Astrocyte of the cerebellum (primary cell): Measurements from ENCODE around the gene SPEF2.

Source experiments
- DNase-seq: peaks from one replicate; pipeline ENCODE4 v3.0.0-alpha.2; 2011; ENCODE audit warnings: low read depth
- H3K4me3 ChIP-seq: 2 replicates; pipeline ENCODE4 v1.5.1; 2011; ENCODE audit warnings: mild to moderate bottlenecking, low read depth, low read length, moderate library complexity
- in situ Hi-C: cut with HindIII; loops from 2 replicates; pipeline ENCODE4 v1.10.0; 2017; ENCODE audit warnings: low sequenced_read_pairs
- TF ChIP-seq, protein P1 (sequence below): IDR thresholded peaks from 2 replicates; pipeline ENCODE4 v1.5.1; 2012; ENCODE audit warnings: low read length, low read depth, moderate library complexity, mild to moderate bottlenecking; ENCODE audit errors: missing control alignments

The SPEF2 gene, protein sequence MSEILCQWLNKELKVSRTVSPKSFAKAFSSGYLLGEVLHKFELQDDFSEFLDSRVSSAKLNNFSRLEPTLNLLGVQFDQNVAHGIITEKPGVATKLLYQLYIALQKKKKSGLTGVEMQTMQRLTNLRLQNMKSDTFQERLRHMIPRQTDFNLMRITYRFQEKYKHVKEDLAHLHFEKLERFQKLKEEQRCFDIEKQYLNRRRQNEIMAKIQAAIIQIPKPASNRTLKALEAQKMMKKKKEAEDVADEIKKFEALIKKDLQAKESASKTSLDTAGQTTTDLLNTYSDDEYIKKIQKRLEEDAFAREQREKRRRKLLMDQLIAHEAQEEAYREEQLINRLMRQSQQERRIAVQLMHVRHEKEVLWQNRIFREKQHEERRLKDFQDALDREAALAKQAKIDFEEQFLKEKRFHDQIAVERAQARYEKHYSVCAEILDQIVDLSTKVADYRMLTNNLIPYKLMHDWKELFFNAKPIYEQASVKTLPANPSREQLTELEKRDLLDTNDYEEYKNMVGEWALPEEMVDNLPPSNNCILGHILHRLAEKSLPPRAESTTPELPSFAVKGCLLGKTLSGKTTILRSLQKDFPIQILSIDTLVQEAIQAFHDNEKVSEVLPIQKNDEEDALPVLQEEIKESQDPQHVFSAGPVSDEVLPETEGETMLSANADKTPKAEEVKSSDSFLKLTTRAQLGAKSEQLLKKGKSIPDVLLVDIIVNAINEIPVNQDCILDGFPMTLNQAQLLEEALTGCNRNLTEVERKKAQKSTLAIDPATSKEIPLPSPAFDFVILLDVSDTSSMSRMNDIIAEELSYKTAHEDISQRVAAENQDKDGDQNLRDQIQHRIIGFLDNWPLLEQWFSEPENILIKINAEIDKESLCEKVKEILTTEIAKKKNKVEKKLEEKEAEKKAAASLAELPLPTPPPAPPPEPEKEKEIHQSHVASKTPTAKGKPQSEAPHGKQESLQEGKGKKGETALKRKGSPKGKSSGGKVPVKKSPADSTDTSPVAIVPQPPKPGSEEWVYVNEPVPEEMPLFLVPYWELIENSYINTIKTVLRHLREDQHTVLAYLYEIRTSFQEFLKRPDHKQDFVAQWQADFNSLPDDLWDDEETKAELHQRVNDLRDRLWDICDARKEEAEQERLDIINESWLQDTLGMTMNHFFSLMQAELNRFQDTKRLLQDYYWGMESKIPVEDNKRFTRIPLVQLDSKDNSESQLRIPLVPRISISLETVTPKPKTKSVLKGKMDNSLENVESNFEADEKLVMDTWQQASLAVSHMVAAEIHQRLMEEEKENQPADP (N-terminal part only)

DNA sequence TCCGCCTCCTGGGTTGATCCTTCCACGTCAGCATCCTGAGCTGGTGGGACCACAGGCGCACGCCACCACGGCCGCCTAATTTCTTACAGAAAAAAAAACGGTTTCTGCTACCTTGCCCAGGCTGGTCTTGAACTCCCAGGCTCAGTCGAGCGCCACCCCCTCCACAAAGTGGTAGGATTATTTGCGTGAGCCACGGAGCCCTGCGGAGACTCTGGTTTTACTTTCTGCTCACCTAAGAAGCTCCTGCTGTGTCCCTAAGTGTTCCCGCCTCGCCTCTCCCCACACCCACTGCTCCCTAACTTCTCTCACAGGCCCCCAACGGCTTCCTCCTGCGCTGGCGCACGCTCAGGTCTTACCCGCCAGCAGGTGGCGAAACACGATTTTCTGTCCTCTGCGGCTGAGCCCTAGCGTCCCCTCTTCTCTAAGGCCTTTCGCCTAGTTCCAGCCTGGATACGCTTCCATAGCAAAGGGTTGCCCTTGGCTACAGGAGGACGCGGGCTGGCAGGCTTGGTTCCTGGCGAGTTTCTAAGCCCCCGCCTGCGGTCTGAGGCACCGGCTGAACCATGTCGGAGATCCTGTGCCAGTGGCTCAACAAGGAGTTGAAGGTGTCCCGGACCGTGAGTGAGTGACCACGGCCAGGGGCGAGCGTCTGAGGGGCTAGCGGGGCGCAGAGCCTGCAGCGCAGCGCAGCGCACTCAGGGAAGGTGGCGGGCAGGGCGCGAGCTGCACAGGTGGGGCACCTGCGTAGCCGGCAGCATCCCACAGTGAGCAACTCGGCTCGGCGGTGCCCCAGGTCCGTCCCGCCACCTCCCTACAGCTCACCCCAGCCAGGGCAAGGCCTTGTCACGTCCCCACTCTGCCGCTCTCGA lies at the start of gene SPEF2:
SPEF2 (plus strand) TSS at position 429 of the 869 bp plus-strand sequence; CDS start at position 564, 135 bp downstream.
- DNase-seq: peak; percentile 72
- in situ Hi-C loops: no loop called here
- TF ChIP-seq, protein P1, sequence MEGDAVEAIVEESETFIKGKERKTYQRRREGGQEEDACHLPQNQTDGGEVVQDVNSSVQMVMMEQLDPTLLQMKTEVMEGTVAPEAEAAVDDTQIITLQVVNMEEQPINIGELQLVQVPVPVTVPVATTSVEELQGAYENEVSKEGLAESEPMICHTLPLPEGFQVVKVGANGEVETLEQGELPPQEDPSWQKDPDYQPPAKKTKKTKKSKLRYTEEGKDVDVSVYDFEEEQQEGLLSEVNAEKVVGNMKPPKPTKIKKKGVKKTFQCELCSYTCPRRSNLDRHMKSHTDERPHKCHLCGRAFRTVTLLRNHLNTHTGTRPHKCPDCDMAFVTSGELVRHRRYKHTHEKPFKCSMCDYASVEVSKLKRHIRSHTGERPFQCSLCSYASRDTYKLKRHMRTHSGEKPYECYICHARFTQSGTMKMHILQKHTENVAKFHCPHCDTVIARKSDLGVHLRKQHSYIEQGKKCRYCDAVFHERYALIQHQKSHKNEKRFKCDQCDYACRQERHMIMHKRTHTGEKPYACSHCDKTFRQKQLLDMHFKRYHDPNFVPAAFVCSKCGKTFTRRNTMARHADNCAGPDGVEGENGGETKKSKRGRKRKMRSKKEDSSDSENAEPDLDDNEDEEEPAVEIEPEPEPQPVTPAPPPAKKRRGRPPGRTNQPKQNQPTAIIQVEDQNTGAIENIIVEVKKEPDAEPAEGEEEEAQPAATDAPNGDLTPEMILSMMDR: peak; percentile 86
- peak within 1 kb of the TSS; percentile 77 for H3K4me3 ChIP-seq

DNA sequence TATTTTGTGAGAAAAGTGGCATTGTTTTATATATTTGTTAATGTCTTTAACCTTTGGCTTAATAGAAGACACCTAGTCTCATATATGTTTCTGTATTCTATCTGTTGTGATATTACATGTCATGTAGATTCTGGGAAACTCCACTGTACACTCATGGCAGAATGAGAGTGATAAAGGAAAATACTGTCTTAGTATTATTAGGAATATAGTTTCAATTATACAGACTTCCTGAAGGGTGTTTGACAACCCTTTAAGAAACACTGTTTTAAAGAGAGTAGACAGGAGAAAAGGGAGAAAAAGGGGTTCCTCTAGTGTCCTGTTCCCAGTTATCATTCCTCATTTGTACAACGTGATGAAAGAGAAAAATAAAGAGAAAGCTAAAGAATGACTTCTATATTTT lies 42.1 kb upstream of the SPEF2 start:
- no peak overlapping the region for H3K4me3 ChIP-seq
- no peak for DNase-seq
- TF ChIP-seq, protein P1: no peak
- in situ Hi-C loops: no loop called here

DNA sequence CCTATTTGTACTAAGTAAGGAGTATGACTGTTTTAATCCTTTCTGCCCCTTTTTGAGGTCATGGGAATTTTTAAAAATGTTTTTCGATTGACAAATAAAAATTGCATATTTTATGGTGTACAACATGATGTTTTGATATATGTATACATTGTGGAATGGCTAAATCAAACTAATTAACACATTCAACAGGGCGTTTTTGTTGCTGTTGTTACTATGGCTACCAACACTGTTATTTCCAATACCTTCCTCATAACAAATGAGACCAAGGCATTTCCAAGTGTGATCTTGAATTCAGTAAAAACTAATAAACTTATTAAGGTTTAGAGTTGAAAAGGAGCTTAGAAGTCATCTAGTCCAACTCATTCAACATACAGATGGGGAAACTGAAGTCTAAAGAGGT lies 30.2 kb upstream of the SPEF2 start:
- H3K4me3 ChIP-seq: no peak overlapping the region
- no peak for DNase-seq
- TF ChIP-seq, protein P1: no peak
- in situ Hi-C loops: no loop called here

DNA sequence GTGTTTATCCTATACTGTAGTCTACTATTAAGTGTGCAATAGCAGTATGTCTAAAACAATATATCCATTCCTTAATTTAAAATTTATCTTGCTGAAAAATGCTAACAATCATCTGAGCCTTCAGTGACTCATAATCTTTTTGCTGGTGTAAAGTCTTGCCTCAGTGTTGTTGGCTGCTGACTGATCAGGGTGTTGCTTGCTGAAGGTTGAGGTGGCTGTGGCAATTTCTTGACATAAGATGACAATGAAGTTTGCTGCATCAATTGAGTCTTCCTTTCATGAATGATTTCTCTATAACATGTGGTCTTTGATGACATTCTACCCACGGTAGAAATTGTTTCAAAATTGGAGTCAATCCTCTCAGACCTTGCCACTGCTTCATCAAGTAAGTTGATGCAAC lies 24.3 kb upstream of the SPEF2 start:
- in situ Hi-C loops: no loop called here
- TF ChIP-seq, protein P1: no peak
- H3K4me3 ChIP-seq: no peak overlapping the region
- DNase-seq: no peak

DNA sequence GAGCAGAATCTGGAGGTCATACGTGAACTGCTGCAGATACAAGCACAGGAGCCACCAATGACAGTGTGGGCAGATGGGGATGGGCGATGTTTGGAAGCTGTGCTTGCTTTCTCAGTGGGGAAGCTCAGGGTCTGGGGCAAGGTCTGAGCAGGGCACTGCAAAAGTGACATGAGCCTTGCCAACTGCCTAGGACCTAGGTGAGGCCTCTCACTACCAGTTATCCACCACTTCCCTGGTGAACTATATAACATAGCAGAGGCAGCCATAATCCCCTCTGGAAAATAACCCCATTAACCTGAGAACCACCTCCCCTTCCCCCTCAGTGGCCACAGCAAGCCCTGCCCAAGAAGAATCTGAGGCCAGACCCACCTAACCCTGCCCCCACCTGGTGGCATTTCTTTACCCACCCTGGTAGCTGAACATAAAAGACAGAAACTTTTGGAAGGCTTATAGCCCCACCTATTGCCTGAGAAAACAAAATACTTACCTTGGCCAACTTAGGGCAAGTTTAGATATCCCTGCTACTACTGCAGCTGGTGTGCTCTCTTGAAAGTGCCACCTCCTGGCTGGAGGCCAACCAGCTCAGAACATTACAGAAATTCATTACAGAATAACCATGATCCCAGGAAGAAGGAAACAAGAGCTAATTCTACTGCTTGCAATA lies 18.8 kb upstream of the SPEF2 start:
- in situ Hi-C loops: no loop called here
- TF ChIP-seq, protein P1: no peak
- no peak overlapping the region for H3K4me3 ChIP-seq
- no peak for DNase-seq
